HepG2 (cell line): ENCODE measurements around the gene ETV3L. TPM values are rescaled to one million over a fixed set of nuclear protein-coding genes. Genes with fewer than 3 reads are reported as not detected.

ENCODE experiments used
- MYC ChIP-seq: sonication (generic); formaldehyde crosslinking; IDR thresholded peaks from 2 replicates; pipeline ENCODE4 v1.9.0; 2021; ENCODE audit warnings: missing genetic modification reagents, borderline replicate concordance
- ZBTB38 ChIP-seq: sonication (generic); formaldehyde crosslinking; IDR thresholded peaks from 2 replicates; pipeline ENCODE4 v1.5.1; 2020; ENCODE audit warnings: mild to moderate bottlenecking, missing genetic modification reagents
- ZNF263 ChIP-seq: sonication (generic); formaldehyde crosslinking; IDR thresholded peaks from 2 replicates; pipeline ENCODE4 v1.4.0; 2020; ENCODE audit warnings: missing genetic modification reagents
- ZNF274 ChIP-seq: sonication (generic); formaldehyde crosslinking; IDR thresholded peaks from 2 replicates; pipeline ENCODE4 v1.5.1; 2020; ENCODE audit warnings: mild to moderate bottlenecking, missing genetic modification reagents
- ZNF33B ChIP-seq: sonication (generic); formaldehyde crosslinking; IDR thresholded peaks from 2 replicates; pipeline ENCODE4 v1.5.1; 2020; ENCODE audit warnings: mild to moderate bottlenecking, missing genetic modification reagents
- polyA plus RNA-seq, 8 experiments: library from polyadenylated mRNA; depleted of rRNA in 3 of 8; stranded (reverse) in 7 of 8; unstranded in 1 of 8; fragments of >200 nt; fragmentation: Illumina TruSeq in 4 of 8; extraction: Trizol in 4 of 8; gene quantifications; 2 replicates each; pipeline versions ENCODE4 v1.2.1 to v1.2.3, GENCODE V29; 2011 to 2016; ENCODE audit warnings: low read depth in 4 of 8, missing spikeins in 1 of 8, mixed read lengths in 1 of 8; ENCODE audit not compliant: insufficient read depth in 1 of 8
- total RNA-seq, 5 experiments: library from RNA; depleted of rRNA; stranded (reverse); fragments of >200 nt; fragmentation: Illumina TruSeq; extraction: Trizol; gene quantifications; 2 replicates each; pipeline ENCODE4 v1.2.3, GENCODE V29; 2016; ENCODE audit warnings: low read depth in 1 of 5
- TF ChIP-seq, protein P1 (sequence below): IDR thresholded peaks from 2 replicates; pipeline ENCODE4 v1.6.1; 2016; ENCODE audit warnings: missing biosample characterization, missing genetic modification reagents, low read depth
- TF ChIP-seq, protein P2 (sequence below): sonication (generic); formaldehyde crosslinking; IDR thresholded peaks from 2 replicates; pipeline ENCODE4 v1.5.0; 2020; ENCODE audit warnings: mild to moderate bottlenecking, missing genetic modification reagents
- TF ChIP-seq, protein P3 (sequence below): IDR thresholded peaks from 2 replicates; pipeline ENCODE4 v1.6.1; 2016; ENCODE audit warnings: mild to moderate bottlenecking, missing biosample characterization, missing genetic modification reagents
- TF ChIP-seq, protein P4 (sequence below): sonication (generic); formaldehyde crosslinking; IDR thresholded peaks from 2 replicates; pipeline ENCODE4 v1.4.0; 2020; ENCODE audit warnings: missing genetic modification reagents
- TF ChIP-seq, protein P5 (sequence below): sonication (generic); formaldehyde crosslinking; IDR thresholded peaks from 2 replicates; pipeline ENCODE4 v1.4.0; 2020; ENCODE audit warnings: mild to moderate bottlenecking, missing genetic modification reagents

The ETV3L gene
- total and polyA plus RNA-seq, 2 of the 13 experiments (the other 11 are each of a cell fraction or from before 2014, with no cell fraction given) = not detected

DNA sequence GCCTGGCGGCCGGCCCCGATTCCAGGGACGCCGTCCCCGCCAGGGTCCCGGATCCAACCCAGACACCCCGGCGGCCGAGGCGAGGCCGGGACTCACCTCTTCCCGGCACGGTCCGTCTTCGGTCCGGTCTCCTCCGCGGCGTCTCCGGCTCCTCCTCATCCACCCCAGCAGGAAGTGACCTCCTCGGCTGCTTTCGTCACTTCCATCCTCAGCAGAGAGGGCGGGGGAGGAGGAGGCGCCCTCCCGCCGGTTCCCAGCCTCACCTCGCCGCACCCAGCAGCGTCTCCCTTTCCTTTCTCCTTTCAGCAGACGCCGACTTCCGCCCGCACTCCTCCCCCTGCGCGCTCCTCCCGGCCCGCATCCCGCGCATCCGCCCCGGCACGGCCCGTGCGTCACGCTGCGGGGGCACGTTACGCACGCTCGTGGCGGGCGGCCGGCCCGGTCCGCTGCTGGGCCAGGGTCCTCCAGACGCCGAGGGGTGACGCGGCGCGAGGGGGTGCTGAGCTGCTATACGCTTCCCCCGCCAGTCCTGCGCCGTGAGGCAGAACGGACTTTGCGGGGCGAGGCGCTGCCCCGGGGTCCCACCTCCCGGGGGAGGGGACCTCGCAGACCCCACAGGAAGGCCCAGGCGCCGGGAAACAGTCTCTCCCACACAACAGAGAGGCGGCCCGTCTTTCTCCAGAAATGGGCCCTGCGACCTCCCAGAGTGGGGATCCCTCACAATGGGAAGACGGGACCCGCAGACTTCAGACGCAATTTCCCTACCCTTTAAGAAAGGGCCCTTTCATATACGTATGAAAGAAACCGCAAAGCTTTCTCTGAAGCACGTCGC is 38.8 kb upstream of the ETV3L start, which contains the start of gene ETV3 (continued):
- TF ChIP-seq, protein P1, sequence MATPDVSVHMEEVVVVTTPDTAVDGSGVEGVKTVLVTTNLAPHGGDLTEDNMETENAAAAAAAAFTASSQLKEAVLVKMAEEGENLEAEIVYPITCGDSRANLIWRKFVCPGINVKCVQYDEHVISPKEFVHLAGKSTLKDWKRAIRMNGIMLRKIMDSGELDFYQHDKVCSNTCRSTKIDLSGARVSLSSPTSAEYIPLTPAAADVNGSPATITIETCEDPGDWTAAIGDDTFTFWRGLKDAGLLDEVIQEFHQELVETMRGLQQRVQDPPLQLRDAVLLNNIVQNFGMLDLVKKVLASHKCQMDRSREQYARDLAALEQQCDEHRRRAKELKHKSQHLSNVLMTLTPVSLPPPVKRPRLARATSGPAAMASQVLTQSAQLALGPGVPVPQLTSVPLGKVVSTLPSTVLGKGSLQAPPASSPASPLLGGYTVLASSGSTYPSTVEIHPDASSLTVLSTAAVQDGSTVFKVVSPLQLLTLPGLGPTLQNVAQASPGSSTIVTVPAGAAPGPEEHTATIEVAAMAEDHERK (CRISPR knock-in tag) = peak; percentile 97
- TF ChIP-seq, protein P2, sequence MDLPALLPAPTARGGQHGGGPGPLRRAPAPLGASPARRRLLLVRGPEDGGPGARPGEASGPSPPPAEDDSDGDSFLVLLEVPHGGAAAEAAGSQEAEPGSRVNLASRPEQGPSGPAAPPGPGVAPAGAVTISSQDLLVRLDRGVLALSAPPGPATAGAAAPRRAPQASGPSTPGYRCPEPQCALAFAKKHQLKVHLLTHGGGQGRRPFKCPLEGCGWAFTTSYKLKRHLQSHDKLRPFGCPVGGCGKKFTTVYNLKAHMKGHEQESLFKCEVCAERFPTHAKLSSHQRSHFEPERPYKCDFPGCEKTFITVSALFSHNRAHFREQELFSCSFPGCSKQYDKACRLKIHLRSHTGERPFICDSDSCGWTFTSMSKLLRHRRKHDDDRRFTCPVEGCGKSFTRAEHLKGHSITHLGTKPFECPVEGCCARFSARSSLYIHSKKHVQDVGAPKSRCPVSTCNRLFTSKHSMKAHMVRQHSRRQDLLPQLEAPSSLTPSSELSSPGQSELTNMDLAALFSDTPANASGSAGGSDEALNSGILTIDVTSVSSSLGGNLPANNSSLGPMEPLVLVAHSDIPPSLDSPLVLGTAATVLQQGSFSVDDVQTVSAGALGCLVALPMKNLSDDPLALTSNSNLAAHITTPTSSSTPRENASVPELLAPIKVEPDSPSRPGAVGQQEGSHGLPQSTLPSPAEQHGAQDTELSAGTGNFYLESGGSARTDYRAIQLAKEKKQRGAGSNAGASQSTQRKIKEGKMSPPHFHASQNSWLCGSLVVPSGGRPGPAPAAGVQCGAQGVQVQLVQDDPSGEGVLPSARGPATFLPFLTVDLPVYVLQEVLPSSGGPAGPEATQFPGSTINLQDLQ = peak; percentile 79; the same call in 1 of the 2 replicates
- peak; percentile 86; the same call in 1 of the 2 replicates for TF ChIP-seq MYC (CRISPR knock-in tag)
- TF ChIP-seq, protein P3, sequence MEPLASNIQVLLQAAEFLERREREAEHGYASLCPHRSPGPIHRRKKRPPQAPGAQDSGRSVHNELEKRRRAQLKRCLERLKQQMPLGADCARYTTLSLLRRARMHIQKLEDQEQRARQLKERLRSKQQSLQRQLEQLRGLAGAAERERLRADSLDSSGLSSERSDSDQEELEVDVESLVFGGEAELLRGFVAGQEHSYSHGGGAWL (CRISPR knock-in tag) = peak; percentile 62; the same call in 1 of the 2 replicates
- TF ChIP-seq, protein P4, sequence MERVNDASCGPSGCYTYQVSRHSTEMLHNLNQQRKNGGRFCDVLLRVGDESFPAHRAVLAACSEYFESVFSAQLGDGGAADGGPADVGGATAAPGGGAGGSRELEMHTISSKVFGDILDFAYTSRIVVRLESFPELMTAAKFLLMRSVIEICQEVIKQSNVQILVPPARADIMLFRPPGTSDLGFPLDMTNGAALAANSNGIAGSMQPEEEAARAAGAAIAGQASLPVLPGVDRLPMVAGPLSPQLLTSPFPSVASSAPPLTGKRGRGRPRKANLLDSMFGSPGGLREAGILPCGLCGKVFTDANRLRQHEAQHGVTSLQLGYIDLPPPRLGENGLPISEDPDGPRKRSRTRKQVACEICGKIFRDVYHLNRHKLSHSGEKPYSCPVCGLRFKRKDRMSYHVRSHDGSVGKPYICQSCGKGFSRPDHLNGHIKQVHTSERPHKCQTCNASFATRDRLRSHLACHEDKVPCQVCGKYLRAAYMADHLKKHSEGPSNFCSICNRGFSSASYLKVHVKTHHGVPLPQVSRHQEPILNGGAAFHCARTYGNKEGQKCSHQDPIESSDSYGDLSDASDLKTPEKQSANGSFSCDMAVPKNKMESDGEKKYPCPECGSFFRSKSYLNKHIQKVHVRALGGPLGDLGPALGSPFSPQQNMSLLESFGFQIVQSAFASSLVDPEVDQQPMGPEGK (CRISPR knock-in tag) = peak; percentile 63; the same call in 1 of the 2 replicates
- TF ChIP-seq ZNF274 = peak; percentile 45; the same call in 1 of the 2 replicates
- TF ChIP-seq ZNF263 = peak; percentile 99
- TF ChIP-seq, protein P5, sequence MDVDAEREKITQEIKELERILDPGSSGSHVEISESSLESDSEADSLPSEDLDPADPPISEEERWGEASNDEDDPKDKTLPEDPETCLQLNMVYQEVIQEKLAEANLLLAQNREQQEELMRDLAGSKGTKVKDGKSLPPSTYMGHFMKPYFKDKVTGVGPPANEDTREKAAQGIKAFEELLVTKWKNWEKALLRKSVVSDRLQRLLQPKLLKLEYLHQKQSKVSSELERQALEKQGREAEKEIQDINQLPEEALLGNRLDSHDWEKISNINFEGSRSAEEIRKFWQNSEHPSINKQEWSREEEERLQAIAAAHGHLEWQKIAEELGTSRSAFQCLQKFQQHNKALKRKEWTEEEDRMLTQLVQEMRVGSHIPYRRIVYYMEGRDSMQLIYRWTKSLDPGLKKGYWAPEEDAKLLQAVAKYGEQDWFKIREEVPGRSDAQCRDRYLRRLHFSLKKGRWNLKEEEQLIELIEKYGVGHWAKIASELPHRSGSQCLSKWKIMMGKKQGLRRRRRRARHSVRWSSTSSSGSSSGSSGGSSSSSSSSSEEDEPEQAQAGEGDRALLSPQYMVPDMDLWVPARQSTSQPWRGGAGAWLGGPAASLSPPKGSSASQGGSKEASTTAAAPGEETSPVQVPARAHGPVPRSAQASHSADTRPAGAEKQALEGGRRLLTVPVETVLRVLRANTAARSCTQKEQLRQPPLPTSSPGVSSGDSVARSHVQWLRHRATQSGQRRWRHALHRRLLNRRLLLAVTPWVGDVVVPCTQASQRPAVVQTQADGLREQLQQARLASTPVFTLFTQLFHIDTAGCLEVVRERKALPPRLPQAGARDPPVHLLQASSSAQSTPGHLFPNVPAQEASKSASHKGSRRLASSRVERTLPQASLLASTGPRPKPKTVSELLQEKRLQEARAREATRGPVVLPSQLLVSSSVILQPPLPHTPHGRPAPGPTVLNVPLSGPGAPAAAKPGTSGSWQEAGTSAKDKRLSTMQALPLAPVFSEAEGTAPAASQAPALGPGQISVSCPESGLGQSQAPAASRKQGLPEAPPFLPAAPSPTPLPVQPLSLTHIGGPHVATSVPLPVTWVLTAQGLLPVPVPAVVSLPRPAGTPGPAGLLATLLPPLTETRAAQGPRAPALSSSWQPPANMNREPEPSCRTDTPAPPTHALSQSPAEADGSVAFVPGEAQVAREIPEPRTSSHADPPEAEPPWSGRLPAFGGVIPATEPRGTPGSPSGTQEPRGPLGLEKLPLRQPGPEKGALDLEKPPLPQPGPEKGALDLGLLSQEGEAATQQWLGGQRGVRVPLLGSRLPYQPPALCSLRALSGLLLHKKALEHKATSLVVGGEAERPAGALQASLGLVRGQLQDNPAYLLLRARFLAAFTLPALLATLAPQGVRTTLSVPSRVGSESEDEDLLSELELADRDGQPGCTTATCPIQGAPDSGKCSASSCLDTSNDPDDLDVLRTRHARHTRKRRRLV (CRISPR knock-in tag) = peak; percentile 79; the same call in 1 of the 2 replicates
- TF ChIP-seq ZBTB38 (CRISPR knock-in tag) = peak; percentile 75
- no peak; the same call in 1 of the 2 replicates for TF ChIP-seq ZNF33B (CRISPR knock-in tag)
